Calu3 (cell line): Measurements from ENCODE around the gene TTC34. TPM values are rescaled to one million over a fixed set of nuclear protein-coding genes. Genes with fewer than 3 reads are reported as not detected.

Source experiments
- BruUV-seq: library from RNA; stranded (reverse); fragments of 400-500 nt; replicated peaks from 2 replicates; lab custom pipeline; 2021; lab: Mats Ljungman, UMichigan
- CTCF ChIA-PET: fragments of 300-600 bp; sonication (Branson Sonifier 250); formaldehyde crosslinking; loops from one replicate; lab custom pipeline; 2022; ENCODE audit warnings: antibody characterized with exemption; lab: Charles Lee
- DNase-seq: peaks from one replicate; pipeline ENCODE4 v3.0.0; 2022
- H3K27ac Mint-ChIP-seq: one replicate; pipeline ENCODE4 v1.8.0; 2022; ENCODE audit warnings: mixed read lengths; ENCODE audit not compliant: unreplicated experiment
- H3K27me3 Mint-ChIP-seq: one replicate; pipeline ENCODE4 v1.8.0; 2022; ENCODE audit warnings: mixed read lengths; ENCODE audit not compliant: unreplicated experiment
- H3K36me3 Mint-ChIP-seq: one replicate; pipeline ENCODE4 v1.8.0; 2022; ENCODE audit warnings: mild to moderate bottlenecking, moderate library complexity, mixed read lengths; ENCODE audit not compliant: insufficient read depth, unreplicated experiment
- H3K4me1 Mint-ChIP-seq: one replicate; pipeline ENCODE4 v1.8.0; 2022; ENCODE audit warnings: mild to moderate bottlenecking, low read depth, mixed read lengths; ENCODE audit not compliant: unreplicated experiment
- H3K4me3 Mint-ChIP-seq: one replicate; pipeline ENCODE4 v1.8.0; 2022; ENCODE audit warnings: mild to moderate bottlenecking, low read depth, moderate library complexity, mixed read lengths; ENCODE audit not compliant: unreplicated experiment
- H3K9me3 Mint-ChIP-seq: one replicate; pipeline ENCODE4 v1.8.0; 2022; ENCODE audit warnings: low read depth, mixed read lengths; ENCODE audit not compliant: unreplicated experiment
- CTCF ChIP-seq: fragments of 200-600 bp; IDR thresholded peaks from one replicate; pipeline ENCODE4 v1.8.0; 2022; ENCODE audit warnings: antibody characterized with exemption; ENCODE audit not compliant: unreplicated experiment
- intact Hi-C: fragments of 100-400 bp; cut with micrococcal nuclease; formaldehyde crosslinking; loops from one replicate; pipeline ENCODE4 v1.10.0; 2022; ENCODE audit not compliant: unreplicated experiment
- total RNA-seq: library from RNA; stranded (reverse); gene quantifications from 2 replicates; pipeline ENCODE4 v1.2.3, GENCODE V29; 2022

The TTC34 gene
- total RNA-seq, 1 experiment from 2014 or later = 1.3 TPM

- CTCF ChIA-PET = no interaction called here
- H3K4me3 Mint-ChIP-seq = no peak overlapping the region
These were observed 195.1 kb downstream of the TTC34 start for GRCh38 chr1:2606396-2606880.

GRCh38 chr1:2605509-2606395, 195.7 kb downstream of the TTC34 start:
- Mint-ChIP-seq H3K27me3 (peaks cover 26% of the 10 kb centered on the region), H3K36me3 (peaks cover 3% of the 10 kb centered on the region), H3K4me1 (no peaks in the 10 kb centered on the region), H3K4me3 (no peak overlapping the region), H3K9me3 (no peaks in the 10 kb centered on the region), H3K27ac (no peak overlapping the region)
- intact Hi-C loops = no loop called here
- CTCF ChIA-PET = interaction anchor here (0.7 kb wide), 1 partner anchor 347 kb away, joined by 3 read pairs; no protein-coding TSS in a partner anchor
- DNase-seq = no peak
- no TSS peak for BruUV-seq
- no peak for TF ChIP-seq CTCF

More at GRCh38 chr1:2606396-2606880, 195.1 kb downstream of the TTC34 start:
- Mint-ChIP-seq H3K36me3 (peaks cover 3% of the 10 kb centered on the region), H3K9me3 (no peaks in the 10 kb centered on the region), H3K27ac (no peak overlapping the region), H3K4me1 (no peaks in the 10 kb centered on the region), H3K27me3 (peaks cover 19% of the 10 kb centered on the region)
- no TSS peak for BruUV-seq
- no peak for TF ChIP-seq CTCF
- DNase-seq = no peak
- intact Hi-C loops = no loop called here

GRCh38 chr1:2604844-2605508, 196.5 kb downstream of the TTC34 start:
- intact Hi-C loops = no loop called here
- BruUV-seq = no TSS peak
- Mint-ChIP-seq H3K36me3 (peaks cover 3% of the 10 kb centered on the region), H3K4me1 (no peaks in the 10 kb centered on the region), H3K27ac (no peak overlapping the region), H3K4me3 (no peak overlapping the region), H3K27me3 (peaks cover 26% of the 10 kb centered on the region), H3K9me3 (no peaks in the 10 kb centered on the region)
- TF ChIP-seq CTCF = no peak
- no peak for DNase-seq
- CTCF ChIA-PET = interaction anchor here (0.7 kb wide), 1 partner anchor 347 kb away, joined by 3 read pairs; no protein-coding TSS in a partner anchor

- Mint-ChIP-seq H3K27me3 (peaks cover 26% of the 10 kb centered on the region), H3K27ac (no peak overlapping the region), H3K9me3 (no peaks in the 10 kb centered on the region), H3K4me1 (no peaks in the 10 kb centered on the region), H3K4me3 (no peak overlapping the region), H3K36me3 (peaks cover 3% of the 10 kb centered on the region)
- TF ChIP-seq CTCF = no peak
- CTCF ChIA-PET = interaction anchor here (0.6 kb wide), 1 partner anchor 33 kb away, joined by 3 read pairs; no protein-coding TSS in a partner anchor
- DNase-seq = no peak
- BruUV-seq = no TSS peak
- intact Hi-C loops = no loop called here
These were observed 197.2 kb downstream of the TTC34 start for GRCh38 chr1:2604156-2604843.
